HG02571 (cell line): Measurements from ENCODE around the gene MTMR2.
A peak's percentile ranks its signal among the peaks of the same experiment; 100 is the strongest.
"Not testable (repeated sequence)": the region's sequence is repeated elsewhere in the genome, so short reads cannot be mapped to it uniquely, and the experiment has no call there.

Experiments used
- ATAC-seq: cut with Tn5 transposase; IDR thresholded peaks from one replicate; pipeline ENCODE4 v1.9.1; 2021; ENCODE audit warnings: mild to moderate bottlenecking, moderate library complexity; ENCODE audit not compliant: unreplicated experiment

The MTMR2 gene

DNA sequence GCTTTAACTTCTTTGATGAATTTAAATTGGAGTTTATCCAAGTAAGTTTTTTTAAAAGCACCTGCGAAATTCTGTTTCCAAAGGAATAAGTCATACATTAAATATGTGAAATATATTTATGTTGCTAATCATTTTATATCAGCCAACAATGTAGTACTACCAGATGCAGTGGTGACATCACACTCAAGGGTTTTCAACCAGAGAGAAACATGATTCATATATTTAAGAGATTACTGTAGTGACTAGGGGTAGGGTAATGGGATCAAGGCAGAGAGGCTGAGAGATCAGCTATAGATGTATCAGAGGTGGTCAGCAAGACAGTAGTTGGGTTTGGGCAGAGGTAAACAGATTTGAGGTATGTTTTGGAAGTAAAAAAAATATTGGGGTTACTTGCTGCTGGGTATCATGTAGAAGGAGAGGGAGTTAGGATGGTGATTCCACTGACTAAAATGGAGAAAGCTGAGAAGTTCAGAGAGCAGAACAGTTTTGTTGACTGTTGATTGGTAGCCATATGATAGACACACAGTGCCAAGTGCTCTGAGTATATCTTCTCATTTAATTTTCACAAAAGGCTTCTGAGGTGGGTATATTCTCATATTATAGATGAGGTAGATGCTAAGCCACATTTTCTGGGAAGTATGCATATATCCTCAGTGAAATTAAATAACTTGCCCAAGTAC is 94.2 kb downstream of the MTMR2 start:
- no peak for ATAC-seq

- no peak for ATAC-seq
These were observed 96.2 kb downstream of the MTMR2 start for GRCh38 chr11:95827696-95828095.

DNA sequence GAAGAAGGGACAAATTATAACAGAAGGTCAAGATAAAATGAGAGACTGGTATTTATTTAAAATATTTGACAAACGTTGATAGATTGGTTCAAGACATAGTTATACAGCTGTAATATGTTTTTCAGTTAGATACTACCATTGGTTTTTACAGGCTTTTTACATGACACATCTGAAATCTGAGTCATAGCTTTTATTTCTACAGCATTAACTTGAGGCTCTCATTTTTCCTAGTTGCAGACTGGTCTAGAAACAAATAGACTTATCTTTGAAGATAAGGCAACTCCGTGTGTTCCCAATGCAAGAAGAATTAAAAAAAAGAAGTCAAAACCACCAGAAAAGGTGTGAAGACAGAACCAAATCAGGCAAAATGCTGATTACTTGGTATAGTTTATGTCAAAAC is 102.3 kb downstream of the MTMR2 start:
- ATAC-seq: no peak

GRCh38 chr11:95816037-95816436 is 107.9 kb downstream of the MTMR2 start:
- no peak for ATAC-seq

GRCh38 chr11:95811052-95811451 is 112.9 kb downstream of the MTMR2 start:
- ATAC-seq: not testable (repeated sequence)

DNA sequence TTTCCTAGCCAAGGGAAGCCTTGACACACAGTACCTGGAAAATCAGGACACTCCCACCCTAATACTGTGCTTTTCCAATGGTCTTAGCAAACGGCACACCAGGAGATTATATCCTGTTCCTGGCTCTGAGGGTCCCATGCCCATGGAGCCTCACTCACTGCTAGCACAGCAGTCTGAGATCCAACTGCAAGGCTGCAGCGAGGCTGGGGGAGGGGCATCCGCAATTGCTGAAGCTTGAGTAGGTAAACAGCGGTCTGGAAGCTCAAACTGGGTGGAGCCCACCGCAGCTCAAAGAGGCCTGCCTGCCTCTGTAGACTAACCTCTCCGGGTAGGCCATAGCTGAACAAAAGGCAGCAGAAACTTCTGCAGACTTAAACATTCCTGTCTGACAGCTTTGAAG is 117.4 kb downstream of the MTMR2 start:
- not testable (repeated sequence) for ATAC-seq

- no peak for ATAC-seq
These were observed 118.0 kb downstream of the MTMR2 start for GRCh38 chr11:95805869-95806268.

- no peak for ATAC-seq
These were observed 119.9 kb downstream of the MTMR2 start for GRCh38 chr11:95803973-95804372.

- no peak for ATAC-seq
These were observed 121.1 kb downstream of the MTMR2 start for GRCh38 chr11:95802806-95803205.

DNA sequence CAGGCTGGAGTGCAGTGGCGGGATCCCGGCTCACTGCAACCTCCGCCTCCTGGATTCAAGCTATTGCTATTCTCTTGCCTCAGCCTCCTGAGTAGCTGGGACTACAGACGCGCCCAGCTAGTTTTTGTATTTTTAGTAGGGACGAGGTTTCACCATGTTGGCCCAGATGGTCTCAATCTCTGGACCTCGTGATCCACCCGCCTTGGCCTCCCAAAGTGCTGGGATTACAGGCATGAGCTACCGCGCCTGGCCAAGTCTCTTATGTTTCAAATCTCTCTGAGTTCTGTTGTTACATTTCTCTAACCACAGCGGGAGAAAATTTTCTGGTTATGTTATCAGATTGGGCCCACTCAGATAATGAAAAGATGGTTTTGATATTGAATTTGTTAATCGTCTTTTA is 123.5 kb downstream of the MTMR2 start:
- ATAC-seq: no peak

GRCh38 chr11:95799546-95799945 is 124.4 kb downstream of the MTMR2 start:
- no peak for ATAC-seq

DNA sequence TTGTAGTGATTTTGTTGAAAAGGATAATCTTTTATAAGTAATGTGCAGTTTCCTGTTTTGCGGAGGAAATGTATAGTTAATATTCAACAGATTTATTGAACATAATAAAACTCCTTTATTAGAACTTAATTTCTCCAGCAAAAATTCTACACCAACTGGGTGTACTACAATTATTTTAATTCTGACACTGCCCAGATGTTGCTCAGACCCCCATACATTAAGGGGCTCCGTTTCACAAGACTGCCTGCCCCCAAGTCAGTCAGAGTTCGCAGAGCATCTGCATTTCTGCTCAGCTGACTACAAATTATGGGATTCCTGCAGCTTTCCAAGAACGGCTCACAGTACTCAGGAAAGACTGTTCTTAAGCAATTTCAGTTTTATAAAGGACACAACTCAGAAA is 127.4 kb downstream of the MTMR2 start:
- ATAC-seq: no peak

GRCh38 chr11:95795627-95796295 is 128.1 kb downstream of the MTMR2 start:
- ATAC-seq: no peak

- ATAC-seq: no peak
These were observed 129.8 kb downstream of the MTMR2 start for GRCh38 chr11:95794086-95794485.

GRCh38 chr11:95793116-95793515 is 130.8 kb downstream of the MTMR2 start:
- no peak for ATAC-seq

DNA sequence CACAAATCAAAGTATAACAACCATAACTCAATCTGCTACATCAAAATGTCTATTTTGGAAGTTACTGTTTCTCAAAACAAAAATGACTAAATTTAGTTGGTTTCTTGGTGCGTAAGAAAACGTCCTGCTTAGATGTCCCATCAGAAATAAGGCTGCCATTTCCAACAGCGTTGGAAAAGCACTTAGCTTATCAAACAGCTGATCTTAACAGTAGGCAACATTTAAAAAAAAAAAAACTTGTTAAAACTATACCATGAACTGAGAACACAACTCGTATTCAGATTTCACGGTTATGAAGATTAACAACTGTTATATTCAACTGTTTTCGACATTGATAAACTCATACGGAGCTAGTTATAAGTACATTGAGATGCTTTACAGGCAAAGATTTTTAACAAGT is 131.2 kb downstream of the MTMR2 start:
- ATAC-seq: no peak

GRCh38 chr11:95792200-95792599 is 131.7 kb downstream of the MTMR2 start:
- ATAC-seq: no peak

DNA sequence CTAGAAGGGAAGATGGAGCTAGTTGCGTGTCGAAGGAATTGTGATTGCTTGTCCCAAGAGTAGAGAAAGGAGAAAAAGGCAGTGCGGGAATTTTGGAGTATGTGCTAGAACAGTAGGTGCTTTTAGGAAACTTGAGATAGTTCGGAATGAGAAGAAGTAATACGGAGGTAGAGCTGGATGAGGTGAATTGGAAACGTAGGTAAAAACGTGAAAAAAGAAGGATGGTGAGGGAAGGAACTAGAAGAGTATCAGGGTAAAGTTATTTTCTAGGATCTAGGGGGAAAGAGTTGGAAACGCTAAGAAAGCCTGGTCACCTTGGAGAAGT is 132.2 kb downstream of the MTMR2 start:
- no peak for ATAC-seq

DNA sequence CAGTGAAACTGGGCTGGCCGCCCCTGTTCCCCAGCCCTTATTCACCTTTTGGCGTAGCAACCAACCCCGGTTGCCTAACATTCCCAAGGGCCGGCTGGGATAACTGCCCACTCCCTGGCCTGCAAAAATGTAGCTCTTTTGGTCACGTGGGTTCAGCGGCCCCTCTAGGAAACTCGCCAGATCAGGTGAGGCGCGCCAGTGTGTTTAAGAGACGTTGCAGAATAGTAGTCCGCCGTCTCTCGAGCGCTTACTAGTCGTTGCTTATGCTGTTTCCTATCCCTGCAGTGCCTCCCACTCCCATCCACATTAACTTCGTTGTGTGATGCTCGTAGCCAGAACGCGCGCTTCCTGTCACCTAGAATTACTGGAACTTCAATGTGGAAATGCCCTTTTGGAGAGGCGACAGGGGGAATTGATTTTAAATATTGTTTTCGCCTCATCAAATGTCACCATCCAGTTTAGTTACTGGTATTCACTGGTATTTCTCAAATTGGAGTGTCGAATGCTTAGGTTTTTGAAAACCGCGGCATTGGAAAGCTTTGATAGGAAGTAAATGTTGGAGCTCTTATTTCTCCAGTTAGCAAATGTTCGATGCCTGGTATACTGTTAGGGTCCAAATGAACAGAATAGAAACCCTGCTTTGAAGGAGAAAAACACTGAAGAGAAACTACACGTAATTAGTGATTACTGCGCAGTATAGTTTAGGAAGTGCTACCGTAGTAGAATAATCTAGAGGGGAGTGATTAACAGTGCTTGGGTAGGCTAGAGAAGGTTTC is 132.8 kb downstream of the MTMR2 start:
- ATAC-seq: no peak

DNA sequence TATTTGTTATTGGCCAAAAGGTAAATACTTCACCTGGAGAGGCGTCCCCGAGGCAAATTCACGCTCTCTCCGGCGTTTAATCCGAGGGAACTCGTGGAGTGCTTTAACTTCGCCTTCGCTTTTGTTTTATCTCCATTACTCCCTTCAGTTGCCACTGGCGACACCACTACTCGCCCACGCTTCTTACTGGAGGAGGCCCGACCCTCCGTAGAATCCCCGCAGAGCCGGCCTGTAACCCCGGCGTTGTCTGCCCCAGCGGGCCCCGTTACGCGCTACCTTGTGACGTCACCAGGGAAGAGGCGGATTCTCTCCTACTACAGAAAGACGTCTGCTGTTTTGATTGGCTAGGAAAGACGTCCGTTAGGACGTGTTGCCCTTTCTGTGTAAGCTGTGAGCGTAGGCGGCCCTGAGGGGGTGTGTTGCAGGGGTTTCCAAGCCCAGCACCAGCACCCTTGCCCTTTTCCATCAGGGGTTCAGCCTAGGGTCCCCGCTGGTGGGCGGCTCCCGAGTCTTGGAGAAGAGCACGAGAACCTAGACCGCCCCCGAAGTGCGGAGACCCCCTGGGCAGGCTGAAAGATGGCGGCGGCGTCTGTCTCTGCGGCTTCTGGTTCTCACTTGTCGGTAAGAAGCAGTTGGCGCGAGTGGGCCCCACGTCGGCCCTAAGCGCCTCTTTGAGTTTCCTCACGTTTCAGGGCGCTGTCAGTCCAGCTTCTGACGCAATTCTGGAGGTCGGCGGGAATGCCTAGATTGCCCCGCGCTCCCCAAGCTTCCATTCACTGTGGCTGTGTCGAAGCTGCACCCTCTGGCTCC is 133.6 kb downstream of the MTMR2 start, which contains the start of gene CEP57:
Gene CEP57, plus strand, starts transcription at position 376 of the 810 bp plus-strand sequence. Its CDS starts 201 bp downstream, at position 577.
- peak; percentile 68 for ATAC-seq

- peak; percentile 71 for ATAC-seq
These were observed 134.3 kb downstream of the MTMR2 start, which contains the start of gene FAM76B for GRCh38 chr11:95789506-95790122. FAM76B (minus strand) TSS chr11:95789782; CDS start chr11:95789478, 304 bp downstream.
